MCF 10A (cell line): ENCODE results near the gene ATP1B3. TPM values are rescaled to one million over a fixed set of nuclear protein-coding genes. Genes with fewer than 3 reads are reported as not detected.

Experiments
- BruUV-seq: library from RNA; stranded (reverse); fragments of 400-500 nt; replicated peaks from 2 replicates; lab custom pipeline; 2021; lab: Mats Ljungman, UMichigan
- CTCF ChIA-PET: fragments of 300-600 bp; sonication (Branson Sonifier 250); formaldehyde crosslinking; extraction: SDS; loops from one replicate; lab custom pipeline; 2021; ENCODE audit warnings: antibody characterized with exemption, inconsistent platforms; lab: Yijun Ruan, JAX
- POLR2A ChIA-PET: fragments of 300-600, 350-650 bp; sonication (Branson Sonifier 250); formaldehyde crosslinking; extraction: SDS; loops from one replicate; lab custom pipeline; 2020; ENCODE audit warnings: antibody characterized with exemption, inconsistent platforms; lab: Yijun Ruan, JAX
- DNase-seq: peaks from one replicate; pipeline ENCODE4 v3.0.0-alpha.2; 2018; ENCODE audit not compliant: unreplicated experiment
- H3K27ac Mint-ChIP-seq: one replicate; pipeline ENCODE4 v1.8.0; 2022; ENCODE audit warnings: mild to moderate bottlenecking, low read depth, mixed read lengths; ENCODE audit not compliant: unreplicated experiment
- H3K27me3 Mint-ChIP-seq: one replicate; pipeline ENCODE4 v1.8.0; 2022; ENCODE audit warnings: mixed read lengths; ENCODE audit not compliant: insufficient read depth, unreplicated experiment
- H3K36me3 Mint-ChIP-seq: one replicate; pipeline ENCODE4 v1.8.0; 2022; ENCODE audit warnings: mild to moderate bottlenecking, moderate library complexity, mixed read lengths; ENCODE audit not compliant: insufficient read depth, unreplicated experiment
- H3K4me1 Mint-ChIP-seq: one replicate; pipeline ENCODE4 v1.8.0; 2022; ENCODE audit warnings: mixed read lengths; ENCODE audit not compliant: insufficient read depth, unreplicated experiment
- H3K4me3 Mint-ChIP-seq: one replicate; pipeline ENCODE4 v1.8.0; 2022; ENCODE audit warnings: mild to moderate bottlenecking, moderate library complexity, mixed read lengths; ENCODE audit not compliant: unreplicated experiment
- H3K9me3 Mint-ChIP-seq: one replicate; pipeline ENCODE4 v1.8.0; 2022; ENCODE audit warnings: mixed read lengths; ENCODE audit not compliant: unreplicated experiment
- CTCF ChIP-seq: fragments of 200-600 bp; IDR thresholded peaks from one replicate; pipeline ENCODE4 v1.8.0; 2022; ENCODE audit warnings: antibody characterized with exemption, mild to moderate bottlenecking; ENCODE audit not compliant: unreplicated experiment
- intact Hi-C: fragments of 100-400 bp; cut with micrococcal nuclease; formaldehyde crosslinking; loops from 2 replicates; pipeline ENCODE4 v1.14.1; 2022
- total RNA-seq: library from RNA; stranded (reverse); gene quantifications from 2 replicates; pipeline ENCODE4 v1.2.3, GENCODE V29; 2022

Gene ATP1B3
- total RNA-seq, 1 experiment from 2014 or later = 99.9 TPM

- H3K27me3 Mint-ChIP-seq = no peaks in the 10 kb centered on the region
- CTCF ChIA-PET = interaction anchor here (0.5 to 2.6 kb wide), 3 partner anchors 157 to 427 kb away, joined by 3 to 13 read pairs (median 3); partner anchors contain the start of gene RNF7
- peaks cover 8% of the 10 kb centered on the region for H3K36me3 Mint-ChIP-seq
- intact Hi-C loops = no loop called here
- no peak overlapping the region for H3K4me3 Mint-ChIP-seq
- H3K9me3 Mint-ChIP-seq = no peaks in the 10 kb centered on the region
- no peak for TF ChIP-seq CTCF
- peaks cover 37% of the 10 kb centered on the region for H3K4me1 Mint-ChIP-seq
- POLR2A ChIA-PET = interaction anchor here (0.7 to 1.6 kb wide), 2 partner anchors 20 to 55 kb away, joined by 4 read pairs; no protein-coding TSS in a partner anchor
- no peak for DNase-seq
- BruUV-seq = no TSS peak
- H3K27ac Mint-ChIP-seq = no peak overlapping the region
These were observed 19.3 kb downstream of the ATP1B3 start for GRCh38 chr3:141895731-141896130.

DNA sequence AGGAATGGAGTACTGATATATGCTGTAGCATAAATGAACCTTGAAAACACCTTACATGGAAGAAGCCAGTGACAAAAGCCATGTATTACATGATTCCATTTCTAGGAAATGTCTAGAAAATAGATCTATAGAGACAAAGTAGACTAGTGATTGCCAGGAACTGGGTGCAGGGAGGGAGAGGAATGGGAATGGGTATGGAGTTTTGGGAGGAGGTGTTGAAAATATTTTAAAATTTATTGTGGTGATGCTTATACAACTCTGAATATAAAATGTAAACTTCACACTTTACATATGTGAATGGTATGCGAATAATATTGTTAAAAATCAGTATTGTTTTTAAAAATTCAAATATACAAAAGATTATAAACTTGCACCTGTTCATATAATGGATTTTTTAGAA lies 22.5 kb downstream of the ATP1B3 start:
- no peaks in the 10 kb centered on the region for H3K9me3 Mint-ChIP-seq
- no peak overlapping the region for H3K27ac Mint-ChIP-seq
- BruUV-seq = no TSS peak

DNA sequence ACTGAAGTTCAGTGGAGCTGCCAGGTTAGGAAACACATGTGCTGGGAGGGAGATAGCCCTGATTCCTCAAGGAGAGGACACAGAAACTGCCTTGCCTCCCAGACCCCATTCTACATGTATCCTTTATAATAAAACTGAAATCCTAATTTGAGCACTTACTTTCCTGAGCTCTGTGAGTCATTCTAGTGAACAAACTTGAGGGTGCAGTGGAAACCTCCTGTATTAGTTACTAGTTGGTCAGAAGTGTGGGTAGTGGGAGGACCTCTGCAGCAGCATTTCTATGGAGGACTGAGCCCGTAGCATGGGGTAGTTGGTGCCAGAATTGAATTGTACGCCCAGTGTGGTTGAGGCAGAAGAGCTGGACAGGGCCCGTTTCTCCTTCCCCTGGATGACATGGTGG lies 23.9 kb downstream of the ATP1B3 start:
- no TSS peak for BruUV-seq
- intact Hi-C loops = no loop called here
- CTCF ChIA-PET = interaction anchor here (0.6 to 2.8 kb wide), 7 partner anchors 13 to 267 kb away, joined by 3 to 10 read pairs (median 6); partner anchors contain the start of gene RNF7
- peaks cover 16% of the 10 kb centered on the region for H3K4me1 Mint-ChIP-seq
- no peak for DNase-seq
- H3K36me3 Mint-ChIP-seq = peaks cover 29% of the 10 kb centered on the region
- no peak overlapping the region for H3K27ac Mint-ChIP-seq
- POLR2A ChIA-PET = interaction anchor here (0.6 to 1.4 kb wide), 5 partner anchors 8 to 160 kb away, joined by 3 to 5 read pairs (median 4); no protein-coding TSS in a partner anchor
- no peaks in the 10 kb centered on the region for H3K9me3 Mint-ChIP-seq
- TF ChIP-seq CTCF = no peak
- no peak overlapping the region for H3K4me3 Mint-ChIP-seq
- no peaks in the 10 kb centered on the region for H3K27me3 Mint-ChIP-seq

More for the DNA sequence above, 22.5 kb downstream of the ATP1B3 start:
- Mint-ChIP-seq H3K4me3 (no peak overlapping the region), H3K36me3 (peaks cover 15% of the 10 kb centered on the region), H3K27me3 (no peaks in the 10 kb centered on the region), H3K4me1 (peaks cover 22% of the 10 kb centered on the region)
- ChIA-PET POLR2A (no interaction called here), CTCF (interaction anchor here (2.8 kb wide), 1 partner anchor 14 kb away, joined by 10 read pairs; no protein-coding TSS in a partner anchor)
- TF ChIP-seq CTCF = no peak
- no peak for DNase-seq
- intact Hi-C loops = no loop called here

- no peaks in the 10 kb centered on the region for H3K27me3 Mint-ChIP-seq
- DNase-seq = no peak
- no peak for TF ChIP-seq CTCF
- ChIA-PET CTCF (no interaction called here), POLR2A (no interaction called here)
- no peaks in the 10 kb centered on the region for H3K9me3 Mint-ChIP-seq
- H3K4me1 Mint-ChIP-seq = peaks cover 11% of the 10 kb centered on the region
- no TSS peak for BruUV-seq
- no peak overlapping the region for H3K4me3 Mint-ChIP-seq
- H3K36me3 Mint-ChIP-seq = peaks cover 29% of the 10 kb centered on the region
- H3K27ac Mint-ChIP-seq = no peak overlapping the region
- intact Hi-C loops = no loop called here
These were observed 25.5 kb downstream of the ATP1B3 start for GRCh38 chr3:141901914-141902313.
